ENCODE data around the gene DNHD1.

GRCh38 chr11:6474806-6475500, 22.1 kb upstream of the DNHD1 start:
- TF ChIP-seq CREB1 (CRISPR knock-in tag; IDR thresholded peaks at IDR 0.05; ENCODE audit: low read depth) (no peak), CTCF (conservative IDR thresholded peaks at IDR 0.05; ENCODE audit: low read depth in 2 of 2) (no peak), ZNF114 (CRISPR knock-in tag; IDR thresholded peaks at IDR 0.05) (no peak), ZNF462 (CRISPR knock-in tag; IDR thresholded peaks at IDR 0.05) (no peak), EZH2 (IDR thresholded peaks at IDR 0.05; ENCODE audit: low read depth, unreplicated experiment) (no peak), JUNB (IDR thresholded peaks at IDR 0.05; ENCODE audit: unreplicated experiment) (no peak), POLR2AphosphoS5 (IDR thresholded peaks at IDR 0.05; ENCODE audit: low read depth) (no peak), REST (IDR thresholded peaks at IDR 0.05; ENCODE audit: unreplicated experiment) (no peak), EZH2phosphoT487 (IDR thresholded peaks at IDR 0.05; ENCODE audit: unreplicated experiment) (no peak), ETS1 (IDR thresholded peaks at IDR 0.05) (no peak), NANOG (IDR thresholded peaks at IDR 0.05; ENCODE audit: borderline replicate concordance) (no peak)
